Right cardiac atrium (tissue), 5 donors: ENCODE data around the gene LY86. TPM values are rescaled to one million over a fixed set of nuclear protein-coding genes. Genes with fewer than 3 reads are reported as not detected.

ENCODE experiments used
- ATAC-seq, 2 donors: fragments of 200-7000 bp; cut with Tn5 transposase; one replicate each; pipeline versions ENCODE4 v1.8.0 to v1.9.1; 2020; ENCODE audit warnings: moderate library complexity in 2 of 2, mild to moderate bottlenecking in 1 of 2
- DNase-seq, 3 donors: peaks; one replicate each; pipeline ENCODE4 v3.0.0-alpha.2; 2020
- H3K27ac ChIP-seq: one replicate; pipeline ENCODE4 v1.5.1; 2013; ENCODE audit warnings: mild to moderate bottlenecking, low read length, control low read depth, moderate library complexity
- H3K27me3 ChIP-seq: one replicate; pipeline ENCODE4 v1.6.1; 2013; ENCODE audit not compliant: control insufficient read depth, insufficient read depth
- H3K4me1 ChIP-seq: one replicate; pipeline ENCODE4 v1.6.1; 2013; ENCODE audit warnings: low read length; ENCODE audit not compliant: control insufficient read depth, insufficient read depth
- H3K4me3 ChIP-seq: one replicate; pipeline ENCODE4 v1.5.1; 2013; ENCODE audit warnings: low read length, control low read depth
- H3K9me3 ChIP-seq: one replicate; pipeline ENCODE4 v1.6.1; 2013; ENCODE audit warnings: low read length; ENCODE audit not compliant: control insufficient read depth
- WGBS: extraction: QIAGEN DNeasy Blood & Tissue Kit; methylation state at CpG from one replicate; pipeline ENCODE4 v1.1.7; 2013; 5-methylcytosine and 5-hydroxymethylcytosine counted together
- intact Hi-C, 4 donors: fragments of 100-400 bp; cut with DNase I; formaldehyde crosslinking; loops; one replicate each; pipeline versions ENCODE4 v1.11.0 to v1.14.0; 2022 to 2023
- polyA plus RNA-seq: library from polyadenylated mRNA; stranded (reverse); fragments of 200-250 nt; gene quantifications from one replicate; pipeline ENCODE4 v1.2.3, GENCODE V29; 2013
- total RNA-seq, 4 donors: library from RNA; stranded (reverse); fragmentation: NEBNext Ultra II Directional; extraction: Animal tissue kit (Norgen Biotek cat#: 25700); gene quantifications; one replicate each; pipeline ENCODE4 v1.2.1, GENCODE V29; 2021
- donor health status: healthy with polysubstance abuse.
- donor health status: DM: no; HTN: yes; CAD: no.
- donor health status: DM: no; HTN: no; CAD: no.
- donor health status: DM: no; HTN: yes; CAD: no; lungs with severe emphysema.
- donor health status: DM: yes; HTN: yes; CAD: no.

The LY86 gene
- total and polyA plus RNA-seq, 5 donors = 1.7 to 4.1 (median 2.3) TPM

GRCh38 chr6:6570929-6571671, 17.4 kb upstream of the LY86 start:
- Histone ChIP-seq H3K27ac (no peak overlapping the region), H3K27me3 (no peaks in the 10 kb centered on the region), H3K9me3 (no peaks in the 10 kb centered on the region), H3K4me3 (no peak overlapping the region), H3K4me1 (no peaks in the 10 kb centered on the region)
- DNase-seq = no peak
- WGBS = 55% methylated on average over 4 of the region's 4 CpGs
- no peak for ATAC-seq
- intact Hi-C loops = no loop called here

DNA sequence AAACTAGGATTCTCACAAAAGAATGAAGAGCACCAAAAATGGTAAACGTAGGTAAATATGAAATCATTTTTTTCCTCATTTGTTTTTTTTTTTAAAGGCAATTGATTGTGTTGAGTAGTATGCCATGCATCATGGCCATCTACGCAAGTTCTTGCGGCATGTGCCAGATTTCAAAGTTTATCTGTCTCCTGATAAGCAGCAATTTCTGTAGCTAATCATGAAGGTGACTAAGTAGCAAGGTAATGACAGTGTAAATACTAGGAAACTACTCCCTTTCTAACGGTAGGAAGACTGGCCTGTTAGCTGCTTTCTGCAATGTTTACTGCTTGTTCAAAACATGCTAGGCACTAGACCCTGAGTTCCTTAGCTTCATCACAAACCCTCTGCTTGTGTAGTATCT, 13.4 kb upstream of the LY86 start:
- ATAC-seq (no peak), DNase-seq (no peak)
- Histone ChIP-seq H3K27me3 (no peaks in the 10 kb centered on the region), H3K4me3 (no peak overlapping the region), H3K9me3 (no peaks in the 10 kb centered on the region), H3K4me1 (no peaks in the 10 kb centered on the region), H3K27ac (no peak overlapping the region)
- 76% methylated on average over 4 of the region's 4 CpGs for WGBS
- intact Hi-C loops = no loop called here

- no peak overlapping the region for H3K4me3 ChIP-seq
- no peaks in the 10 kb centered on the region for H3K9me3 ChIP-seq
- intact Hi-C loops = no loop called here
- whole genome bisulfite sequencing = 93% methylated on average over 1 of the region's 1 CpG
- ATAC-seq = no peak
- no peaks in the 10 kb centered on the region for H3K4me1 ChIP-seq
- no peaks in the 10 kb centered on the region for H3K27me3 ChIP-seq
- no peak for DNase-seq
- H3K27ac ChIP-seq = no peak overlapping the region
Observed at GRCh38 chr6:6577735-6578134, 10.8 kb upstream of the LY86 start.

DNA sequence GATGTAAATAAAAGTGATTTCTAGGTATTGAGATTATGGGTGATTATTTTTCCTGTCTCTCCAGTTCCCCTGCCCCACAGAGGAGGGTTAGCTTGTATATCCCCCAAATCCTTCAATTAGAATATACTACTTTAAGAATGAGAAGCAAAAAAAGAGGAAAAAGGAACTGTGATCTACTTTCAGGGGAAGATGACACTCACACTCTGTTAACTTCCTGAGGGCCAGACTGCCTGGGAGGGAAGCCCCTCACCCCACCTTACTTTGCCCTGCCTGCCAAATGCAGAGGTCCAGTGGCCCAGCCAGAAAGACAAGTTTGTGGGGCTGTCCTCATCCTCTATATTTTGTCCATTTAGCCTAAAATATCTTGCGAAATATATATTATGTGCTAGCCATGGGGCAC, 9.2 kb upstream of the LY86 start:
- H3K27me3 ChIP-seq = no peaks in the 10 kb centered on the region
- H3K4me1 ChIP-seq = no peaks in the 10 kb centered on the region
- ATAC-seq (no peak), DNase-seq (no peak)
- intact Hi-C loops = no loop called here
- H3K9me3 ChIP-seq = no peaks in the 10 kb centered on the region
- 95% methylated on average over 1 of the region's 1 CpG for WGBS
- no peak overlapping the region for H3K4me3 ChIP-seq
- no peak overlapping the region for H3K27ac ChIP-seq

DNA sequence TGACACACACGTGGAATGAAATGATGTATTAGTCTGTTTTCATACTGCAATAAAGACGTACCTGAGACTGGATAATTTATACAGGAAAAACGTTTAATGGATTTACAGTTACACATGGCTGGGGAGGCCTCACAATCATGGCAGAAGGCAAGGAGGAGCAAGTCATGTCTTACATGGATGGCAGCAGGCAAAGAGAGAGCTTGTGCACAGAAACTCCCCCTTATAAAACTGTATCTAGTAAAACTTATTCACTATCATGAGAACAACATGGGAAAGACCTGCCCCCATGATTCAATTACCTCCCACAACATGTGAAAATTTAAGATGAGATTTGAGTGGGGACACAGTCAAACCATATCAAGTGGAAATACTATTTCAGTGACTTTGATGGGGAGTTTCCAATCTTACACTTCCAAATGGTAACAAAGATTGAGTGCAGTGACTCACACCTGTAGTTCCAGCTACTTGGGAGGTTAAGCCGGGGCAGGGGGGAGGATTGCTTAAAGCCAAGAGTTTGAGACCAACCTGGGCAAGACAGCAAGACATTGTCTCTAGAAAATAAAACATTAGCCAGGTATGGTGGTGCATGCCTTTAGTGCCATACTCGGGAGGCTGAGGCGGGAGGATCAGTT, 8.2 kb upstream of the LY86 start:
- Histone ChIP-seq H3K27ac (no peak overlapping the region), H3K27me3 (no peaks in the 10 kb centered on the region), H3K4me1 (no peaks in the 10 kb centered on the region), H3K9me3 (no peaks in the 10 kb centered on the region), H3K4me3 (no peak overlapping the region)
- DNase-seq (no peak), ATAC-seq (no peak)
- WGBS = 88% methylated on average over 6 of the region's 6 CpGs
- intact Hi-C loops = no loop called here

DNA sequence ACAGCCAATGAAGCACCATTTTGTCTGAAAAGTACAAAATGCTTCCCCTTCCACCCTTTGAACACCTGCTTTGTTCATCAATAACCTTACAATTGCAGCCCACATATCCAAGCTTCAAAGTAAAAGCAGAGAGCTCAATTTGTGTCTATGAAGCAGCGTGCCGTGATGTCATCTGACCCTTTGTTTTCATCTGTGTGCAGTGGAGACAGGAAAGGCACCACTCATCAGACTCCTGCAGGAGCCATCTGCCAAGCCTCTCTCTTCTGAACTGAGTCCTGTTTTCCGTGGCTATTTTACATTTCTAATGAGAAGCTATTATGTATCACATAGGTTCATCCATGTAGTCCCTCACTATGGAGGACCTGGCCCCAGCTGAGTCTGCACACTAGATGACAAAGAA, 7.5 kb upstream of the LY86 start:
- Histone ChIP-seq H3K4me3 (no peak overlapping the region), H3K27me3 (no peaks in the 10 kb centered on the region), H3K9me3 (no peaks in the 10 kb centered on the region), H3K4me1 (no peaks in the 10 kb centered on the region), H3K27ac (no peak overlapping the region)
- intact Hi-C loops = no loop called here
- DNase-seq (no peak), ATAC-seq (no peak)
- WGBS = 65% methylated on average over 3 of the region's 3 CpGs

DNA sequence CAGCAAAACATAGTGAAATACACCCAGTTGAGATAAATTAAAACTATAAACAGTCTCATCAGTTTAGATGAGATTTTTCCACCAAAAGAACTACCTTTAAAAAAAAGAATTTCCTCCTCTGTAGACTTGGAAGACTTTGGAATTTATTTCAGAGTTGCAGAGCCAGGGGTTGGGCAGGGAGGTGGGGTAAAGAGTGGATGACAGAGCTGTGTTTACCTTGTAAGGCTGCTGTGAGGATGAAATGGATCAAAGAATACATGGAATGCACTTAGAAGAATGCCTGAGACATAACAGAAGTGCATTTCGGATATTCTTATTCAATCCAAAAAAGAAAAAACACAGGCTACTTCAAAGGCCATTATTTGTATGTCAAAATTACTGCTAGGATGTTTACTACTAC, 6.4 kb upstream of the LY86 start:
- WGBS = 87% methylated on average over 1 of the region's 1 CpG
- no peaks in the 10 kb centered on the region for H3K9me3 ChIP-seq
- intact Hi-C loops = no loop called here
- H3K27me3 ChIP-seq = no peaks in the 10 kb centered on the region
- DNase-seq (no peak), ATAC-seq (no peak)
- no peak overlapping the region for H3K4me3 ChIP-seq
- H3K4me1 ChIP-seq = no peaks in the 10 kb centered on the region
- no peak overlapping the region for H3K27ac ChIP-seq

- Histone ChIP-seq H3K27me3 (no peaks in the 10 kb centered on the region), H3K9me3 (no peaks in the 10 kb centered on the region), H3K4me3 (no peak overlapping the region), H3K4me1 (peaks cover 3% of the 10 kb centered on the region), H3K27ac (no peak overlapping the region)
- no peak for ATAC-seq
- WGBS = 90% methylated on average over 2 of the region's 2 CpGs
- no peak for DNase-seq
- intact Hi-C loops = no loop called here
Observed at GRCh38 chr6:6583836-6584235, 4.7 kb upstream of the LY86 start.

- WGBS = 76% methylated on average over 7 of the region's 7 CpGs
- Histone ChIP-seq H3K9me3 (no peaks in the 10 kb centered on the region), H3K4me1 (peaks cover 3% of the 10 kb centered on the region), H3K27me3 (no peaks in the 10 kb centered on the region), H3K4me3 (no peak overlapping the region), H3K27ac (no peak overlapping the region)
- DNase-seq (no peak), ATAC-seq (no peak)
- intact Hi-C loops = no loop called here
Observed at GRCh38 chr6:6584310-6585002, 4.1 kb upstream of the LY86 start.

DNA sequence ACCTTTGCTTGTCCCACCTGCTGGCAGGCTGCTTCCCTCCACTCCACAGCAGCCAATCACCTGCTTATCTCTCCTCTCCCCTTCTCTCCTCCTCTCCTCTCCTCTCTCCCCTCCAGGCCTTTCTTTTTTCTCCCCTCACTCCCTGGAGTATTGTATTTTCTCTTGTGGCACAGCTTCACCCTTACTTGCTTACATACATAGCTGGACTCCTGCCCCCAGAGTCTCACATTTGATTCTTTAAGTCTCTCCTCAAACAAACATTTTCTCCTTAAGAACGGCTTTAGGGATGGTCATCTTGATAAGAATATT, 3.6 kb upstream of the LY86 start:
- WGBS = 84% methylated on average over 1 of the region's 1 CpG
- Histone ChIP-seq H3K27me3 (no peaks in the 10 kb centered on the region), H3K27ac (no peak overlapping the region), H3K9me3 (no peaks in the 10 kb centered on the region), H3K4me1 (peaks cover 3% of the 10 kb centered on the region), H3K4me3 (no peak overlapping the region)
- DNase-seq (no peak), ATAC-seq (no peak)
- intact Hi-C loops = no loop called here

DNA sequence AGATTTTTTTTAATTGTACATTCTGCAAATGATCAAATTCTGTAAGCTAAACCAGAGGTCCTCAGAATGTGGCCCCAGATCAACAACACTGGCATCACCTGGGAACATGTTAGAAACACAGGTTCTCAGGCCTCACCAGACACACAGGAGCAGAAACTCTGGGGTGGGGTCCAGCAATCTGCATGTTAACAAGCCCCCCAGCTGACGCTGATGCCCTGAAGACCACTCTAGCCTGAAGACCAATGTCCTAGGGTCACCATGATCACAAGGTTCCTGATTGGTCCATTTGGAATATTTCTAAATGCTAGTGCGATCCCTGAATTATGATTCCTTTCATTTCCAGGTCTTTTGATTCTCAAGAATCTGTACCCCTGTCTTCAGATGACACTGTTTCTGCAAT, 2.4 kb upstream of the LY86 start:
- no peaks in the 10 kb centered on the region for H3K9me3 ChIP-seq
- H3K4me3 ChIP-seq = no peak overlapping the region
- no peaks in the 10 kb centered on the region for H3K27me3 ChIP-seq
- no peak for ATAC-seq
- 74% methylated on average over 2 of the region's 2 CpGs for WGBS
- no peak for DNase-seq
- H3K4me1 ChIP-seq = peaks cover 3% of the 10 kb centered on the region
- intact Hi-C loops = no loop called here
- no peak overlapping the region for H3K27ac ChIP-seq
